Stimulated activated CD4-positive, alpha-beta T cell treated with anti-CD3 and anti-CD28 coated beads, Interleukin-1b, Interleukin-23, amount 100 ng/mL, for 4 hours (primary cell): ENCODE results near the gene IL1RL1.

Experiments
- DNase-seq, 2 donors: peaks; one replicate each; pipeline ENCODE4 v3.0.0-alpha.2; 2020; ENCODE audit warnings: low read depth in 2 of 2

Gene IL1RL1

DNA sequence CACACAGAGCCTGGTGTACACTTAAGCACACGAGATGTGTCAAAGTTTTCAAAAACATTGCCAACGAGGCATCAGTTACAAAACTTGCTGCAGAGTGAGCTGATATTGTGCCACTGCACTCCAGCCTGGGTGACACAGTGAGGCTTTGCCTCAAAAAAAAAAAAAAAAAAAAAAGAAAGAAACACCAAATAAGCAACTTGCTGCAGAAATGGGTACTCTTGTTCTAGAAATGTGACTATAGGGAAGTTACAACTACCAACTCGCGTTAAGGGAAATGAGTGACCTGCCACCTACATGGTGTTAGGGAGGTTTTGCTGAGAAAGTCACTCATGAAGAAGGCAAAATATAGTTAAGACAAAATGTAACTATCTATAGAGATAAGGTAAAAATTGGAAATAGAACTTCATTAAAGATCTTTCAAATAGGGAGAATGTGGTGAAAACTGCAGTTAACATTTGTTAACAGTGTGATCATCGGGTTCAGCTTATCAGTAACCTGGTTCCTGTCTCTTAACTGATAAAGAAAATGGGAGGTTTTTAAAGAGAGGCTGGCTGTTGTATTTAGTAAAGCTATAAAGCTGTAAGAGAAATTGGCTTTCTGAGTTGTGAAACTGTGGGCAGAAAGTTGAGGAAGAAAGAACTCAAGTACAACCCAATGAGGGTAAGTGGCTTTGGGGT, at the start of gene IL1RL1:
Gene IL1RL1, plus strand, starts transcription at position 600 of the 677 bp plus-strand sequence. CDS start 26,702 bp downstream, outside the sequence.
- no peak for DNase-seq

DNA sequence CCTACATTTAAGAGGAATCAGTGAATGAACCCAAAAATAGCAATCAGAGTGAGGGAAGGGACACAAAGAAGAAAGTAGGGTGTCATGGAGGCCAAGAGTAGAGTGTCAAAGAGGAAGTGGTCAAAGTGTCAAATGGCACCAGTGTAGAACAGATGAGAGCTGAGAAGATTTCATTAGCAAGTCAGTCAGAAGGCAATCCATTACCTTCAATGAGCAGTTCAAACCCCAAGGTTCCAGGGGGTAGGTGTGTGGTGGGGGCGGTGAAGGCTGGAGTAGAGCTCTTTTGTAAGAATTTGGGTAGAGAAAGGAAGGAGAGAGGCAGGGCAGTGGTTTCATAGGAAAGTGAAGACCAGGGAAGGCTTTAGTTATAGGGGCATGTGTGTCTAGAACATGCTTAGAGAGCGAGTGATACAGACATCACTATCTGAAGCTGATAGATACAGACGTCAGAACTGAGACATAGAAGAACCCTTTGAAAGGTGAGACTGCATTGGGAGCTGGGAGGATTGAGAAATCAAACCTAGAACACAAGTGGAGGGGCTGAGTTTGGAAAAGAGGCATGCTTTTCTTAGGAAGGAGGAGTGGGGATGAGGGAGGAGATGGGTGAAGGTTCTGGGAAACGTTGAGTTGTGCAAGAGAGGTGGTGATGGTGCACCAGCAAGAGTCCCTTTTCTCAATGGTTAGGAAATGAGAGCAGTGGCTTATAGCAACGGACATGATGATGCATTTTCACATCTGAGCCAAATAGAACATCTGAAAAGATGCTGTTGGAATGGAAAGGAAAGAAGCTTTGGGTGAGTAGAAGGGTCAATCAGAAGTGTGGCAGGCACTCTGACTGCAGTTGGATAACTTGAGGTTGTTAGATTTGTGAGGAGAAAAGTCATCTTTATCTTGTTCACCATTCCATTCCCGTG, 48.9 kb upstream of the IL1RL1 start:
- no peak for DNase-seq

DNA sequence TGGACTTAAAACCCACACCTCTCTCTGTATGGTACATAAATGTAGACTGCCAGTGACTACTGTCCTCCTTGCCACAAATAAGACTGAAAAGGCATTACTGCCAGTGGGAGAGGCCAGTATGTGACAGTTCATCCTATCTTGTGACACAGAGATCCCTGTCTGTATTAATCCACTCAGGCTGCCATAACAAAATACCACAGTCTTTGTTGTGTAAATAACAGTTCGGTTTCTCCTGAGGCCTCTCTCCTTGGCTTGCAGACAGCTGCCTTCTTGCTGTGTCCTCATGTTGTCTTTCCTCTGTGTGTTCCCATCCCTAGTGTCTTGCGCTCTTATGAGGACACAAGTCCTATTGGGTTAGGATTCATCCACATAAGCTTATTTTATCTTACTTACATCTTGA, 46.4 kb upstream of the IL1RL1 start:
- no peak for DNase-seq

DNA sequence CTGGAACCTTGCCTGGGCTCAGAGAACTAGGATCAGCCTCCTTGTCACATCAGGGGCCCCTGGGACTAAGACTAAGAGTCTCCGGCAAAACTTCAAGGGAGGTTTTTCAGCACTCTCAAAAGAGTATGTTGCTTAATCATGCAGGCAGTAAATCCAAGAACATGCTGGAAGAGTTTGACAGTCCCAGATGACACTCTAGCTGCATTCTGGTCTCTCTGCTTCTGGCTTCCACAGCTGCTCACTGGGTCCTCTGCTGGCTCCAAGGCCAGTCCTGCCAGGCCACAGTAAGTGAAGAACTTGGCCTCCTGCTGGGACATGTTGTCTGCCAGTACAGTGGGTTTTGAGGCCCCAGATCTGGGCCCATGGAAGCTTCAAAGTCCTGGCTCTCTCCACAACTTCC, 45.2 kb upstream of the IL1RL1 start:
- DNase-seq = no peak

DNA sequence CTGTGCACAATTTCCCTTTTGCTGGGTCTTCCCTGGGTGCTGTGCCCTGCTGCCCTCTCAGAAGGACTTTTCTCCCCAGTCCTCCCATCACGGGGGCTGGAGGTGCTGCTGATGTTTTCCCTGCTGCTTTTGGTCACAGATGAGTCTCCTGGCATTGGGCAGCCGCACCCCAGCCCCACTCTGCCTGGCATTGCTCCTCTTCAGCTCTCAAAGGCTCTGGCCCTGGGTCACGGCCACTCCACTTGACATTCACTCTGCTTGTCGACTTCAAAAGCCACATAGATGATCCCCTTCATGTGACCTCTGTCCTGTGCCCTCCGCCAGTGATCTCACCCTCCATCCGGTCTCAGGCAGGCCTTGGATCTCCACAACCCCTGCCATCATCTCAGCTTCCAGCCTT, 43.6 kb upstream of the IL1RL1 start:
- DNase-seq = no peak

DNA sequence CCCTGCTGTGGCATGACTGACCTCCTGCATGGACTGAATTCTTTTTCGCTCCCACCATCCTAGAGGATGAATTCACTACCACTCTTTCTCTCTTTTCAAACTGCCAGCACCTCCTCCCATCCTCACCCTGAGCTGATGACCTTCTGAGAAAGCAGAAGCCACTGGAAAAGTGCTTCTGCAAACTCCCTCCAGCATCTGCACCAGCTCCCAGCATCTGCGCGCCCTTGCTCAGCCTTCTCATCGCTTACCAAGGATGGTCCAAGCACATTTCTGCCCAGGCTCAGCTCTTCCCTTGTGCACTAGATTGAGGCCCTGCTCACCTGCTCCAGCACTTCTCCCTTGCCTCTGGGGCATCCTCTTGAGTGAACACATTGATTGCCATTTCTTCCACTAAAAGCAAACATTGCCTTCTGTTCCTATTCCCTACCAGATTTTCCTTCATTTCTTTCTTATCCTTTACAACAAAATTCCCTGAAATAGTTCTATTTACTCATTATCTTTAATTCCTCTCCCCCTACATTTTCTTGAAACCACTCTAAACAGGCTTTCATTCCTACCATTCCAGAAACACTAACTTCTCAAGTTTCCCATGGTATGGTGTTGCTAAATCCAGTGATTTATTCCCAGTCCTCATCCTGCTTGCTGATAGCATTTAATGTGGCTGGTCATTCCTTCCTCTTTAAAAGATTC, 42.7 kb upstream of the IL1RL1 start:
- DNase-seq = no peak

DNA sequence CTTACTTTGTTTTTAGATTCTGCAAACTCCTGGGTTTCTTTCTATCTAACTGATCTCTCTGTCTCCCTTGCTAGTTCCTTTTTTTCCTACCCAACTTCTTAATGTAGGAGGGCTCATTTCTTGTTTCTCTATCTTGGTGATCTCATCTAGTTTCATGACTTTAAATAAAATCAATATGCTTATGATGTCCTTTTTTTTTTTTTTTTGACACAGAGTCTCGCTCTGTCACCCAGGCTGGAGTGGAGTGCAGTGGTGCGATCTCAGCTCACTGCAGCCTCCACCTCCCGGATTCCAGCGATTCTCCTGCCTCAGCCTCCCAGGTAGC, 42.2 kb upstream of the IL1RL1 start:
- no peak for DNase-seq

DNA sequence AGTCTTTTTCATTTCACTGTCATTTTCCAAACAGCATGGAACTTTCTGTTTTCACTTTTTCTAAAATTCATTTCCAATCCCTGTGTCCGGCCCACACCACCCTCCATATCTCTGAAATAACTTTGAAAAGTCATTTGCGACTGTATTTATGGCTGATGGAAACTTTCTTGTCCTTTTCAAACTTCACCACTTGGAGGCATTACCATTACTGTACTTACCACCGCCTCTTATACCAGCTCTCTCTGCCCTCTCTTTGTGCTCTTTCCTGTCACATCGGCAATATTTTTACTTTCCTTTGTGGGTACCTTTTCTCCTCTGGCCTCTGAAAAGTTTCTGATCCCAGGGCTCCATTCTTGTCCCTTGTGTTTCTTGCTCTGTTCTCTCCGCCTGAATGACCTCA, 39.5 kb upstream of the IL1RL1 start:
- DNase-seq = no peak

DNA sequence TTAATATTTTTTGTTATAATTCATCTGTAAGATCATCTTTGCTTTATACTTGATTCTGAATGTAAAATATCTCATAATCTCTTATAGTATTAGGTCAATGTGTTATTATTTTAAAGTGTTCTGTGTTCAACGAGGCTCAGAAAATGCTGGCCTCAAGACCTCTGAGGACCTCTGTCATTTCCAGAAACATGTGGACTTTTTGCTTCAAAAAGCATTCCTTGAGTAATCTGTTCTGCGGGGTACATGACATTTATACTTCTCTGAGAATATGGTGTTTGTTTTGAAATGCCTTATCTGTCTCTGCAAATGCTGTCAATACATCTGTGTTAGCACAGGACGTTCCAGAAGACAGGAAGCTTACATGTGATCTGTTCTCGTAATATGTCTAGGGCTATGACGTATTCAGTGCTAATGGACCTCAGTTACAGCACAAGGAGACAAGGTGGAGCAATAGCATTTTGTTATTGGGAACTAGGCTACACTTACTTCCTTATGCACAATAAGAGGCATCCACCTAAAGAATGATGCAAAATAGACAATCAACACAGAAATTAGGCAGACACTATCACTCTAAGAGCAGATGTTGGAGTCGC, 37.6 kb upstream of the IL1RL1 start:
- DNase-seq = no peak

DNA sequence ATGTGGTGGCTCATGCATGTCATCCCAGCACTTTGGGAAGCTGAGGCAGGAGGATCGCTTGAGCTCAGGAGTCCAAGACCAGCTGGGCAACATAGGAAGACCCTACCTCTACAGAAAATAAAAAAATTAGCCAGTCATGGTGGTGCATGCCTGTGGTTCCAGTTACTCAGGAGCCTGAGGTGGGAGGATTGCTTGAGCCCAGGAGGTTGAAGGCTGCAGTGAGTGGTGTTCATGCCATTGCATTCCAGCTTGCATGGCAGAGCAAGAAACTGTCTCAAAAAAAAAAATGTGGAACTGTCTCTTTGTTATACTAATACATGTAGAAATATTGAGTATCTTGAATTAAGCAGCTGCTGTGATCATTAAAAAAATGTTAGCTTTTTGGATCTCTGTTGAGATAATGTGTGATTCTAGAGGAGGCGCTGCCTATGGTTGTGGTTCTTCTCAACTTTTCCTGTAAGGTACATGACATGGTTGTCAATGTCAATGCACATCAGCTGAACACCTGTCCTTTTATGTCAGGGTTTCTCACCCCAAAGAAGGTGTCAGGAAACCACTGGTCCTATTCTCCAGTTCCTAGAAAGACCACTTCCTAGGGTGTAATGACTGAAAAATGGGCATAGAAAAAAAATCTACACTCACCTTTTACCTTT, 34.7 kb upstream of the IL1RL1 start:
- DNase-seq = no peak

DNA sequence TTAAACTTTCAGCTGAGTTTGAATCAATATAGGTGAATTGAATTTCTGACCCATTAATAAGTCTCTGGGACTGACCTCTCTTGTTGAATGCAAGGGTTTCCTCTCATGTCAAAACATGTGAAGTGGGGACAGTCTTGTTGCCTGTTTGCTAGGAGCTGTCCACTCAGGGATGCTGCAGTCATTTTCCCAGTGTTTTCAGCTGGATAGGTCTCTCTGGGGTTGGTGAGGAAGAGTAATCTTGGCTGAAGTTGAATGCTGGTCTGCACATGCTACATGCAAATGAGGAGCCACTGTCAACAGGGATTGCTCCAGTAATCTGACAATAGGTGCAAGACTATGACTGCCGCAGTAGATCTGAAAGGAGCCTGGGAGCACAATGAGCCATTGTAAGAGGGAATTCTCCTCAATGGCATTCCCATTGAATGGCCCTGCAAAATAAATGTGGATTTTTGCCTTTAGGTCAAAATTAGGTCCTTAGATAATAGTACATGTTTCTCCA, 34.1 kb upstream of the IL1RL1 start:
- no peak for DNase-seq

DNA sequence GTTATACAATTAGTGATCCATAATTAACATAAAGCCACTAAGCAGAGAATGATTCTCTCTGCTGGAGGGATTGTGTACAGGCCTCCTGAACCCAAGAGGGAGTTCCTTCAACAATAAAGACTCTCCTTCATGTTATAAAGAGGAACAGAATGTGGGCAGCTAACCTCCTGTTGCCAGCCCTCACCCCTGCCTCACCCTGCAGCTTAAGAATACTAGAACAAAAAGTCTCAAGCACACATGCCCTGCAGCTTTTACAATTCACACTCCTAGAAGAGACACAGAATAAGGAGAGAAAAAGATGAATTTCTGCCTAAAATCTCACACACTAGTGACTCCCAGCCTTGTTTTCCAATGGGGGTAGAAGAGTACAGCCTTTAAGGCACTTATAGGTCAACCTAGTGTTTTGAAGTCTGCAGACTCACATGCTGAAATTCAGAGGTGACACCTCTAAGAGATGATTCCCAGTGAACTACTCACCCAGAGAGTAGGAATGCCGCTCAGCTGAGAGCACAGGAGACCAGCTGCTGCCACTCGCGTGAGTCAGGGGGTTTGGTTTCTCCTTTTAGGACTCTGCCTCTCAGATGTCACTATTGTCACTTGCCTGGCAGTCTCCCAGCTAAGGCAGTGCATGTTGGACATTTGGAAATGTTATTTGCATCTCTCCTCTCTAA, 32.5 kb upstream of the IL1RL1 start:
- no peak for DNase-seq

DNA sequence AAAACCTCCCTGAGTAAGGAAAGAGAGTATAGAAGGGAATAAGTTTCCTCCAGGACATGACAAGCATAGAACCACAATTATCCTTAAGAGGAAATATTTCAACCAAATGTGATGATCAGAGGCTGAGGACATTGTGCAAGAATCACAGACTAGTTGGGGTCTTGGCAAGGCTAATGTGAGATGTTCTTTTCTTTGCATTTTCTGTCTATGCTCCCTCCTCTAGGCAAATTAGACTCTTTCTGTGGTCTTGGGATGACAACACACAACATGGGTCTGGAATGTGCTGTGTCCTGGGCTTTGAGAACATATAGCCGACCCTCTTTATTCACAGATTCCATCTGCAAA, 32.0 kb upstream of the IL1RL1 start:
- DNase-seq = no peak

DNA sequence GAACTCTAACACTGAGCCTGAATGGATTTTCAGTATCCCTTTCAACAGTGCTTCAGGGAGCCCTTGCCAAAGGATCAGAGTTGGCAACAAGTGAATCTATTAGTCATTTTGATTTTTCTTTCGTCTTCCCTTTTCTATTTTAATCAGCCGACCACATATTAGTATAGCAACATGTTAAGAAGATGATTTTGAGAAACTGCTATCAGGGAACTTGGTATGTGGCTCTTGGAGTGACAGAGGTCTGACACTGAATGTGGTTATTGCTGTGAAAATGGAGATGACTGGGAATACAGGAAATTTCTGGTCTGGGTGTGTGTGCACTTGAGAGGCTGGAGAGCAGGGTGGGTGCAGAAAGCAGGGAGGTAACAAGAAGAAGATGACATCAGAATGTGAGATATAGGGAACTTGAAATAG, 28.7 kb upstream of the IL1RL1 start:
- no peak for DNase-seq

DNA sequence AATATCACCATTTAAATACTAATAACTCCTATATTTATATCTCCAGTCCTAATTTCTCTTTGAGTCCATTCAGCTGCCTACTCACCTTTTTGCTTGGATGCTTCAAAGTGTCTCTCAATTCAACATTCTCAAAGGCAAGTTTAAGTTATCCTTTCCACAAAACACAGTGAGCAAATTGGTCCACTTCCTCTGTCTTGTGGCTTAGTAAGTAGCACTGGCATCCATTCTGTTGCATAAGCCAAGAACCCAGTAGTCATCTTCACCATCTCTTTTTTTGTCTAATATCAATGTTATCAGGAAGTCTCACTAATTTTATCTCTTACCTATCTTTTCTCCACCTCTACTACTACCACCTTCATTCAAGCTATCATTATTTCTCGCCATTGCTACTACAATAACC, 27.4 kb upstream of the IL1RL1 start:
- DNase-seq = no peak

DNA sequence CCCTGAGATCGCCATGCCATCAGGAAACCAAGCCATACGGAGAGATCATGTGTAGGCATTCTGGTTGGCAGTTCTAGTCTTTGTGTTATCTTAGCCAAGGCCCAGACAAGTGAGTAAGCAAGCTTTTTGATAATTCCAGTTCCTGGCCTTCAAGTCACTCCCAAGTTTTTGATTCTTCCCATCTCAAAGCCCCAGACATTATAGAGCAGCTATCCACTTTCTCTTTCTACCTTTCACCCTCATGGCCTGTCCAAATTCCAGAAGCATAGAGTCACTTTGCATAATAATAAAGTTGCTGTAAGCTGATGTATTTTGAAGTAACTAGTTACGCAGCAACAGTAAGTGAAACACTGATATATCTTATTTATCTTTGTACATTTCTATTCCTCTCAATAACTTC, 26.8 kb upstream of the IL1RL1 start:
- no peak for DNase-seq

DNA sequence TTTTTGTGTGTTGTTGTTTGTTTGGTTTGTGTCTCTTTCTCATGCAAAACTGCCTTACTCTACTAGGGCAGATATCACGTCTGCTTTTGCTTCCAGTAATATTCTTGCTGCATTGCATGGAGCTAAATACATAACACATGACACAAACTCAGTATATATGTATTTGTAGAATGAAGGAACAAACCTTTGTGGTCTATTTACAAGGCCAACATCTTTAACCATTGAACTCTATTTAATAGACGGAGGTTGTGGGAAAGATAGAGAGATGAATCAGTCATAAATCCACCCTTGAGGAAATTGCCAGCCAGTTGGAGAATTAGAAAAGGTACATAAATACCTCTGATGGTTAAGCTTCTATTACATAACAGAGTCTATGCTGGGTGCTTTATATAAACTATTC, 26.0 kb upstream of the IL1RL1 start:
- no peak for DNase-seq

DNA sequence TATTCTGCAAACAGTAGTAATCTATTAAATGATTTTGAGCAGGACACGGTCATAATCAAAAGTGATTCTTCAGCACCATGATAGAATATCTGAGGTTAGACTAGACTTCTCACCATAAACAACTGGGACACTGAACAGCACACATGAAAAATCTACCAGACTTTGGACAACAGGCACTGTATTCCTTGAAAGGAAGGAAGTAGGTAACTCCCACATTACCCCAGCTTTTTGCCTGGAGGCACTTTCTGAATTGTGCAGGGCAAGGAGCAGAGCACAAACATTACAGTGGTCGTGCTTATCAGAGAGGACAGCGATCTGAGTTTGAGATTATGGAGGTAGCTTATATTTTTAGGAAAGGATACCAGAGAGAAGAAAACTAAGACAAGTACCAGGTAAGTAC, 25.3 kb upstream of the IL1RL1 start:
- no peak for DNase-seq

DNA sequence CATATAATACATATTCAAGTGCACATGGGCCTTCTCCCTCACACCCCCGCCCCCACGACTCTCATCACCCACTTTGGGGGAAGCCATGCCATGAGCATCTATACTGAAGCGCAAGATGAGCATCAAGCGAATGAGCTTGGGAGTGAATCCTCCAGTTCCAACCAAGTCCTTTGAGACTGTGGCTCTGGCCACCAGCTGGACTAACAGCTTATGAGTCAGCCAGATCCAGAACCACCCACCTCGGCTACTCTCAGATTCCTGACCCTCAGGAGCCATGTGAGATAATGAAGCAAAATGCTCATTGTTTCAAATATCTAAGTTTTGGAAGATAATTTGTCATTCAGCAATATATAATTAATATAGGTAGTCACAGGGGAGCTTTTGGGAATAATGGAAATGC, 22.2 kb upstream of the IL1RL1 start:
- DNase-seq = no peak

DNA sequence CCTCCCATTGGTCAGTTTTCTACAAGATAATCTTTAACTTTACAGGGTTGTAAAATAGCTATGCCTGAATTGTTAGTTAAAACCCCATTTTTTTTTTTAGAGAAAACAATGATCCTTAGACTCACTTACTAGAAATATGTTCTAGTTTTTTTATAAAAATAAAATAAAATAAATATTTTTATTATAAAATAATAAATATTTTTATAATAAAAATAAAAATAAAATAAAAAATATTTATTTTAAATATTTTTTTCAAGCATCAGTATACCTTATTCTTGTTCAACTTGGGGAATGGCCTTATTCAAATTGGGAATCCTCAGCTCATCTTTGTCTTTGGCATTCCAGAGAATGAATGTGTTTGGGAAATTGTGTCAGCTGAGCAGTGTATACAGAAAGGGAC, 20.8 kb upstream of the IL1RL1 start:
- DNase-seq = no peak
